GM18502 (cell line): ENCODE data around the gene ELMOD1.

Source experiments
- ATAC-seq: cut with Tn5 transposase; IDR thresholded peaks from one replicate; pipeline ENCODE4 v1.9.1; 2021; ENCODE audit warnings: mild to moderate bottlenecking; ENCODE audit not compliant: unreplicated experiment, poor library complexity

ELMOD1 gene

GRCh38 chr11:107581147-107581546, 9.8 kb upstream of the ELMOD1 start:
- ATAC-seq = no peak

GRCh38 chr11:107583629-107584195, 7.2 kb upstream of the ELMOD1 start:
- no peak for ATAC-seq

GRCh38 chr11:107587306-107587979, 3.5 kb upstream of the ELMOD1 start:
- no peak for ATAC-seq

- peak; percentile 45 for ATAC-seq
Measured at GRCh38 chr11:107591378-107592230, 657 bp downstream of the ELMOD1 start.

- ATAC-seq = no peak
Measured at GRCh38 chr11:107592231-107592590, 1.3 kb downstream of the ELMOD1 start.

GRCh38 chr11:107592813-107593212, 1.9 kb downstream of the ELMOD1 start:
- ATAC-seq = no peak

- no peak for ATAC-seq
Measured at GRCh38 chr11:107593951-107594350, 3.0 kb downstream of the ELMOD1 start.

GRCh38 chr11:107594736-107595135, 3.8 kb downstream of the ELMOD1 start:
- ATAC-seq = no peak

GRCh38 chr11:107598225-107599139, 7.5 kb downstream of the ELMOD1 start:
- peak; percentile 73 for ATAC-seq

- ATAC-seq = no peak
Measured at GRCh38 chr11:107605061-107606006, 14.4 kb downstream of the ELMOD1 start.

GRCh38 chr11:107606141-107606540, 15.2 kb downstream of the ELMOD1 start:
- ATAC-seq = no peak

- ATAC-seq = no peak
Measured at GRCh38 chr11:107608809-107609208, 17.9 kb downstream of the ELMOD1 start.

- ATAC-seq = no peak
Measured at GRCh38 chr11:107609400-107610218, 18.7 kb downstream of the ELMOD1 start.

- ATAC-seq = no peak
Measured at GRCh38 chr11:107612445-107612844, 21.5 kb downstream of the ELMOD1 start.

GRCh38 chr11:107619926-107620325, 29.0 kb downstream of the ELMOD1 start:
- no peak for ATAC-seq

- no peak for ATAC-seq
Measured at GRCh38 chr11:107621081-107621480, 30.1 kb downstream of the ELMOD1 start.

GRCh38 chr11:107623183-107623582, 32.2 kb downstream of the ELMOD1 start:
- ATAC-seq = no peak

- no peak for ATAC-seq
Measured at GRCh38 chr11:107624983-107625684, 34.2 kb downstream of the ELMOD1 start.
